ENCODE results near the gene PCDH9.

Gene PCDH9

GRCh38 chr13:67229481-67230403 is at the start of gene PCDH9:
TSS of gene PCDH9 (minus strand) at chr13:67230336. CDS start at chr13:67228440, 1,896 bp downstream.
- TF ChIP-seq CTCF (IDR thresholded peaks at IDR 0.05; ENCODE audit: low read depth, low read length, missing control alignments): no peak
- peak within 1 kb of the TSS; percentile 69 for H3K4me3 ChIP-seq (replicated peaks; ENCODE audit: low read depth, low read length)
- DNase-seq (ENCODE audit: extremely low read depth, low read depth): no peak

- no peak for TF ChIP-seq CTCF (IDR thresholded peaks at IDR 0.05; ENCODE audit: low read depth, low read length, missing control alignments)
- DNase-seq (ENCODE audit: extremely low read depth, low read depth): no peak
- no peak overlapping the region for H3K4me3 ChIP-seq (replicated peaks; ENCODE audit: low read depth, low read length)
Measured at GRCh38 chr13:67278235-67278634, 48.1 kb upstream of the PCDH9 start.

GRCh38 chr13:67277581-67277980 is 47.4 kb upstream of the PCDH9 start:
- no peak for TF ChIP-seq CTCF (IDR thresholded peaks at IDR 0.05; ENCODE audit: low read depth, low read length, missing control alignments)
- H3K4me3 ChIP-seq (replicated peaks; ENCODE audit: low read depth, low read length): no peak overlapping the region
- no peak for DNase-seq (ENCODE audit: extremely low read depth, low read depth)

GRCh38 chr13:67275351-67275960 is 45.3 kb upstream of the PCDH9 start:
- DNase-seq (ENCODE audit: extremely low read depth, low read depth): no peak
- no peak for TF ChIP-seq CTCF (IDR thresholded peaks at IDR 0.05; ENCODE audit: low read depth, low read length, missing control alignments)
- H3K4me3 ChIP-seq (replicated peaks; ENCODE audit: low read depth, low read length): no peak overlapping the region

GRCh38 chr13:67273001-67273400 is 42.9 kb upstream of the PCDH9 start:
- TF ChIP-seq CTCF (IDR thresholded peaks at IDR 0.05; ENCODE audit: low read depth, low read length, missing control alignments): no peak
- no peak overlapping the region for H3K4me3 ChIP-seq (replicated peaks; ENCODE audit: low read depth, low read length)
- DNase-seq (ENCODE audit: extremely low read depth, low read depth): no peak

- no peak overlapping the region for H3K4me3 ChIP-seq (replicated peaks; ENCODE audit: low read depth, low read length)
- no peak for TF ChIP-seq CTCF (IDR thresholded peaks at IDR 0.05; ENCODE audit: low read depth, low read length, missing control alignments)
- DNase-seq (ENCODE audit: extremely low read depth, low read depth): no peak
Measured at GRCh38 chr13:67267136-67267535, 37.0 kb upstream of the PCDH9 start.

Data from HFF-Myc (cell line).